B cell (primary cell): ENCODE data around the gene SLC24A1.

Source experiments
- EZH2 ChIP-seq: IDR thresholded peaks from 2 replicates; pipeline ENCODE4 v1.6.1; 2012; ENCODE audit warnings: borderline replicate concordance, low read depth, mild to moderate bottlenecking, moderate library complexity, low read length; ENCODE audit not compliant: insufficient read depth, poor library complexity, severe bottlenecking
- TF ChIP-seq, protein P1 (sequence below): fragments of 200-600 bp; IDR thresholded peaks from one replicate; pipeline ENCODE4 v1.8.0; 2022; ENCODE audit warnings: antibody characterized with exemption, mild to moderate bottlenecking

DNA sequence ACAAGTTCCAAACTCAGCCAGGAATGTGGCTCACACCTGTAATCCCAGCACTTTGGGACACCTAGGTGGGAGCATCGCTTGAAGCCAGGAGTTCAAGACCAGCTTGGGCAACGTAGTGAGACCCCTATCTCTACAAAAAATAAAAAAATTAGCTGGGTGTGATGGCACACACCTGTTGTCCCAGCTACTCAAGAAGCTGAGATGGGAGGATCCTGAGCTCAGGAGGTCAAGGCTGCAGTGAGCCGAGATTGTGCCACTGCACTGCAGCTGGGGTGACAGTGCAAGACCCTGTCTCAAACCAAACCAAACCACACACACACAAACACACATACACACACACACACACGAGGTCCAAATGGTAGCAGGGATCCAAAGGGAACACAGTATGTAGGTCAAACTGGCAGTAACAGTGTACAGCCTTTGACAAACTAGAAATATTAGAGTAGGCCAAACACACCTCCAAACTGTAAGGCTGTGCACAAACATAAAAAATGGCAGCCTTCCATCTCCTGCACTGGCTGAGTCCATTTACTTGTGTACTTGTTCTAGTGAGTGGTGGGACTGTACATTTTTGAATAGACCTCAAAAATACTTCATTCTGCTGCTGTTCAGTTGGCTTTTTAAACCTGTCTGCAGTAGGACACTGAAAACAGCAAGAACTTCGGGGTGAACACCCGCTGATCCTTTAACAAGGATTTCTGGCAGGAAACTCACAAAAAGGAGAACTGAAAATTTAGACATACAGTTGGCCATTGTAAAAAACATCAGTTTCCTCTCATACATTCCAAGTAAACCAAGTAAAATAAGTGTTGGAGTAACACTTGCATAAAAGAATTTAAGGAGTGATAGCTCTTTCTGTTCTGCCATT is 44.4 kb upstream of the SLC24A1 start:
- TF ChIP-seq, protein P1, sequence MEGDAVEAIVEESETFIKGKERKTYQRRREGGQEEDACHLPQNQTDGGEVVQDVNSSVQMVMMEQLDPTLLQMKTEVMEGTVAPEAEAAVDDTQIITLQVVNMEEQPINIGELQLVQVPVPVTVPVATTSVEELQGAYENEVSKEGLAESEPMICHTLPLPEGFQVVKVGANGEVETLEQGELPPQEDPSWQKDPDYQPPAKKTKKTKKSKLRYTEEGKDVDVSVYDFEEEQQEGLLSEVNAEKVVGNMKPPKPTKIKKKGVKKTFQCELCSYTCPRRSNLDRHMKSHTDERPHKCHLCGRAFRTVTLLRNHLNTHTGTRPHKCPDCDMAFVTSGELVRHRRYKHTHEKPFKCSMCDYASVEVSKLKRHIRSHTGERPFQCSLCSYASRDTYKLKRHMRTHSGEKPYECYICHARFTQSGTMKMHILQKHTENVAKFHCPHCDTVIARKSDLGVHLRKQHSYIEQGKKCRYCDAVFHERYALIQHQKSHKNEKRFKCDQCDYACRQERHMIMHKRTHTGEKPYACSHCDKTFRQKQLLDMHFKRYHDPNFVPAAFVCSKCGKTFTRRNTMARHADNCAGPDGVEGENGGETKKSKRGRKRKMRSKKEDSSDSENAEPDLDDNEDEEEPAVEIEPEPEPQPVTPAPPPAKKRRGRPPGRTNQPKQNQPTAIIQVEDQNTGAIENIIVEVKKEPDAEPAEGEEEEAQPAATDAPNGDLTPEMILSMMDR: no peak
- no peak for TF ChIP-seq EZH2
